ENCODE results near the gene GNB5.
"Not testable (repeated sequence)": the region's sequence is repeated elsewhere in the genome, so short reads cannot be mapped to it uniquely, and the experiment has no call there.

The GNB5 gene

DNA sequence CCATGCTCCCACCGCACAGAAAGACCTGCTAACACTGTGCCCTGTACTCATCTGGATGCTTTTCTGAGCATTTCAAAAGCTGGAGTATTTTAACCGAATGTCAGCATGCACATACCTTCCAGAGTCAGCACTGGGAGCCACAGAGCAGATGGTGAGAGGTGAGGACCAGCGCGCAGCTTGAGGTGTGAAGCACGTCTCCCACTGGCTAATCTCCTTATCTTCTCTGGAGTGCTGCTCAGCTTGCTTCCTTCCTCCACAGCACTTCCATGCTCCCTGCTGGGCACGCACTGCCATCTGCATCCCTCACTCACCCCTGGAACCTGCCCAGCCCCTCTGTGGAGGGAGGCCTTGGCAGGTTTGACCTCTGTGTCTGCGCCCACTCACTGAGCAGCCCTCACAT, at the start of gene GNB5:
TSS of gene GNB5 (minus strand) at position 186 of the 400 bp plus-strand sequence. CDS start 6,716 bp downstream, outside the sequence.
- no peak for ATAC-seq

DNA sequence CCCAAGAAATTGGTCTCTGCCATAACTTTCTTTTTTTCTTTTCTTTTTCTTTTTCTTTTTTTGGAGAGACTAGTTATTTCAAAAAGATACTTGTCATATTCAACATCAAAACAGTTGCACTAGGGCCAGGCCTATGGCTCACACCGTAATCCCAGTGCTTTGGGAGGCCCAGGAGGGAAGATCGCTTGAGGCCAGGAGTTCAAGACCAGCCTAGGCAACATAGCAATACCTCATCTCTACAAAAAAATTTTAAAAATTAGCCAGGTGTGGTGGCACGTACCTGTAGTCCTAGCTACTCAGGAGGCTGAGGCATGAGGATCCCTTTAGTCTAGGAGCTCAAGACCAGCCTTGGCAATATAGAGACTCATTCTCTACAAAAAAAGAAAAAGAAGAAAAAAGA, 49.0 kb upstream of the GNB5 start:
- no peak for ATAC-seq

DNA sequence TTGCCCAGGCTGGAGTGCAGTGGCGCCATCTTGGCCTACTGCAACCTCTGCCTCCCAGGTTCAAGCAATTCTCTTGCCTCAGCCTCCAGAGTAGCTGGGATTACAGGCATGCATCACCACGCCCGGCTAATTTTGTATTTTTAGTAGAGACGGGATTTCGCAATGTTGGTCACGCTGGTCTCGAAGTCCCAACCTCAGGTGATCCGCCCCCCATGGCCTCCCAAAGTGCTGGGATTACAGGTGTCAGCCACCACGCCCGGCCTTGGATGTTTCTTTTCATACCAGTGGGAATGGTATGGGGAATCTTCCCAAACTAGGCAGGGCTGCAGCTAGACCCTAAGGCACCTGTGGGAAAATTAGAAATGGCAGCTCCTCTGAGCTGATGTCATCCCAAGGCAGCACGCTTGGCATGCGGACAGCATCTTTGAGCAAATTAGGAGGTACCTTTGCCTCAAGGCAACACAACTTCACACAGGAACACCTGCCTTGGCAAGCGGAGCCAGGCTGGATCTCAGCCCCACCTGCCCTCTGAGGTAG, 47.9 kb upstream of the GNB5 start:
- not testable (repeated sequence) for ATAC-seq

DNA sequence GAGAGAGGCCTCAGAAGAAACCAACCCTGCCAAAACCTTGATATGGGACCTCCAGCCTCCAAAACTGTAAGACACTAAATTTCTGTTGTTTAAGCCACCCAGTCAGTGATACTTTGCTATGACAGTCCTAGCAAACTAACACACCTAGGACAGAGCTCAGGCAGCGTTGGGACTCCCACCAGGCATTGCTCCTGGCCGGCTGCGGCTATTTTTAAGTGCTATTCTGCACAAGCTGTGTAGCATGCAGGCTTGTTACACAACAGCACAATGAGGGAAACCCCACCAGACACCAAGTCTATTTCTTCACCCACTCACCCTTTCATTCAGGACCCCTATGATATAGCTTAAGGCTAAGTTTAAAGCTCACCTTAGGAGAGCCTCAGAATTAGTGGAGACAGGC, 47.0 kb upstream of the GNB5 start:
- no peak for ATAC-seq

DNA sequence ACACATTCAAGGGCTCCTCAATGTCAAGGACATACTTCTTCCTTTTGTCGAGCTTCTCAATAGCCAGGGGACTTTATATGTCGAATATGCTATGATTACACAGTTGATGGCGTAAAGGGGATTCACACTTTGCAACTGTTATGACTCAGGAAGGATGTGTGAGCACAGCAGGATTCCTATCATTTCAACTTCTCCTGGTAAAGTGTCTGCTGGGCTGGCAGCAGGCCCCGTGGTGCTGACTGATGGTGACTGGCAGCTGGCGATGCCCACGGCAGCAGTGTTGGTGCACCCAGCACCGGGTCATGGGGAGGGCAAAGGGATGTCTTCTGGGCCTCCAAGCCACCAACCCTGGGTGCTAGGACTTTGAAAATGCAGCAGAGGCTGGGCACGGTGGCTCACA, 44.8 kb upstream of the GNB5 start:
- ATAC-seq, result peak in 1 of 2 donors; percentile 29

DNA sequence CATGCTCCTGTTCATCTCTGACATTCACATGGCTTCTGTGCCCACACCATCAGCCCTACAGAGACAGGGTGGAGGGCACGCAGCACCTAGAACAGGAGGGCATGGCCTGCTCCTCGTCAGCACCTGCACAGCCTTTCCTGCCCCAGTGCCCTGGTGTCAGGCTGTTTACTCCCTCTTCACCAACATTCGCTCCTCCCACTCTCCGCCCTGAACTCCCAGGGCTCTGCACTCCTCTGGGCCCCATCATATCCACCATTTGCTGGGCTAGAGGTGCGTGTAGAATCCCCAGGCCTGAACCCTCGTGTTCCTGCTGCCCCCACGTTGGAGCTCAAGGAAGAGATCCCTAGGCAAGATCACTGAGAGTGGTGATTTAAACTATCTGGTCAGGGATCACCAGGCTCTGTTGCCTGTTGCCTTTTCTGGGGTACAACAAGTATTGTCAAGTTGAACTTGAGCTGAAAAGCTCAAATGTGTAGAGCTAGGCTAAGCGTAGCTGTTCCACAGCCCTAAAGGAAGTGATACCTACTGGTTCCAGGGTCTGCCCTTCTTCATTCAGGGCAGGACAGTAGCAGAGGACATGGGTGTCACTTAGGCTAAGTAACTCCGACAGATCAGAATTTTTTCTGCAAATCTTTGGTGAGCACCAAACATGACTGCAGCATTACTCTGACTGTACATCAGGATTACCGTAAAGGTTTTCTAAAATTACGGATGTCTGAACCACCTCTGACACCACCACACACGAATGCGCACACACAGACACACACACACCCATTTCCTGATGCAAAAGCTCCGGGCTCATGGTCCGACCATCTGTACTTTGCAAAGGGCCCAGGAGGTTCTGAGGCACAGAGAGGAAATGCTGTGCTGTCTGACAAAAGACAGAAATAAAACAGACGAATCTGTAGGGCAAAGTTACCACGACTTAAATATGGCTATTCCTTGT, 43.7 kb upstream of the GNB5 start:
- peak; percentile 69 to 71 for ATAC-seq

DNA sequence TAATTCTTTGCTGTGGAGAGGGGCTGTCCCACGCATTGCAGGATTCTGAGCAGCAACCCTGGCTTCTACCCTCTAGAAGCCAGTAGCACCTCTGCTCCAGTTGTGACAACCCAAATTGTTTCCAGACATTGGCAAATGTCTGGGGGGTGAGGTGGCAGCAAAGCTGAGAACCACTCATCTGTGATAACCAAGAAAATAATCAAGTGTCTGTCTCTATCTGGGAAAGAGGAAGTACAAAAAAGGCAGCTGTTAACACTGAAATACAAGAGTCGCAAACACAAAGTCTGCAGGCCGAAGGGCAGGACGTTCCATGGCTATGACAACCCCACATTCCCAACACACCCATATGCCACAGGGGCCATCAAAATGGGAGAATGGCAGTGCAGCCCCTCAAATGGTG, 42.2 kb upstream of the GNB5 start:
- ATAC-seq, result peak; percentile 21 to 24

DNA sequence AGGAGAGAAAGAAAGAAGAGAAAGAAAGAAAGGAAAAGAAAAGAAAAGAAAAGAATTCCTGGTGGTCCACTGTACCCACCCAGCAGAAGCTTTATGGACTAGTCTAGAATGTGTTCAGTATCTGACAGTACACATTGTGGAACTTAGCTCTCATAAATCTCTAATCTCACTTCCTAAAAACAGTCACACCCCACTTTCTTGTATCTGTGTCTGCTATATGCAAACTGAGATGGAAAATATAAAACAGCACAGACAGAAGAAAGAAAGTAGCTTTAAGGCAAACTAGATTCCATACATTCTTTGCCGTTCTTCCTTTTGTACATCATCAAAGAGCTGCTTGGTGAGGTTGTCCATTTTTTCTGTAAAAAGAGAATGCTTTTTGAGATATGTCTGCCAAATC, 41.1 kb upstream of the GNB5 start:
- ATAC-seq, result peak; percentile 19 to 34

DNA sequence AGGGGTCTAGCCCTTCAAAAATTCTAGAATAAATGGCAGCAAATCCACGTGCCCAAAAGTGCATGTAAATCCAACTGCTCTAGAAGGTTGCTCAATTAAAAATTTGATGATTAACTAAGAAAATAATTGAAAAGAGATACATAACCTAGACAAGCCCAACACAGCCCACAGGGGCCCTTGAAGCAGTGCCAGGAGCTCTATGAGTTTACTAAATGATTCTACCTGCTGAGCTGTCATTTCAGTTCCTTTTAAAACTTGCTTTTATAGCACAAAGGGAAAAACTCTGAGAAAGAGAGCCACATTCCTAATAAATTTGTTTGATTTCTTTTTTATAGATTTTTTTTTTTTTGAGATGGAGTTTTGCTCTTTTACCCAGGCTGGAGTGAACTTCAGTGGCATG, 38.9 kb upstream of the GNB5 start:
- no peak for ATAC-seq

DNA sequence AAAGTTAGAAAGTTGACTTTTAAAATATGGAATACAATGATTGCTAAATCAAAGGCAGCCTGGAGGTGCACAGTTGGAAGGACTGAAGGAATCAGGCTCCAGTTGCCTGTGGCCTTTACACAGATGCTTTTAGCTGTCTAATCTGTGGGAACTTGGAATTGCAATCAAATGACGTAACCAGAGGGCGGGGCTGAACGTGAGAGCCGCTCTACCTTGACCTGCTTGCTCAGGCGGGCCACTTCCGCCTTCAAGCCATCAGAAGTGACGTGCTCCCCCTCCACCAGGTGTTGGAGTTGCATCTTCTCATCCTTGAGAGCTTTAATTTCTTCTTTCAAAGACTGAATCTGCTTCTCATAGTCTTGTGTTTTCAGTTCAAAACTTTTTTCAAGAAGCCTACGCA, 37.7 kb upstream of the GNB5 start:
- no peak for ATAC-seq

DNA sequence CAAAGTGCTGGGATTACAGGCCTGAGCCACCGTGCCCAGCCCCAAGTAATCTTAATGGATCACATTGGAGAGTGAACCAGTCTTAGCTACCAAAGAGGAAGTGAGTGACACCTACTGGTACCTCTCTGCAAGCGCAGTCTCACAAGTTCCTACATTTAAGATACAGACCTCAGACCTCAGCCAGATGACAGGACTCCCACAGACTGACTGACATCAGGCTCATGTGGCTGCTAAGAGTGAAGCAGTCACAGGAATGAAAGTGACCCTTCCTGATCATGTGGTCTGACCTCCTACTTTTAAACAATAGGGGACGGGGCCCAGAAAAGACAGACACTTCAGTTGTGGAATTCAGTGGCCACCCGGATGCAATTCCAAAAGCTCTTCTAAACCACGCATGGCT, 36.3 kb upstream of the GNB5 start:
- peak; percentile 92 to 94 for ATAC-seq

DNA sequence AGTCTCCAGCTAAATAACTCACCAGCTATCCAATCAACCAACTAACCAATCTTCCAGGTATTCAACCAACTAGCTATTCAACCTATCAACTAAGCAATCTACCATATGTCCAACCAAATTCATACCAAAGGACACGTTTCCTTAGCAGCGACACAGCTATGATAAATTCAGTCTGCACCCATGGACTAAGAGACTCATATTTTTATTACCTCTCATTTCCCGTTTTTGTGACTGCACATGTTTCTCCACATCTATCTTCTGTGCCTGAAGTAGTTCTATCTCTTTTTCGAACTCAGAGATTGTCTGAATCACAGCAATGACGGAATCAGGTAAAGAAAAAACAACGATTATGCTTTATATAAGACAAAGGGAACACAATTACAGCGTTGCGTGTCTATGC, 34.0 kb upstream of the GNB5 start:
- no peak for ATAC-seq

DNA sequence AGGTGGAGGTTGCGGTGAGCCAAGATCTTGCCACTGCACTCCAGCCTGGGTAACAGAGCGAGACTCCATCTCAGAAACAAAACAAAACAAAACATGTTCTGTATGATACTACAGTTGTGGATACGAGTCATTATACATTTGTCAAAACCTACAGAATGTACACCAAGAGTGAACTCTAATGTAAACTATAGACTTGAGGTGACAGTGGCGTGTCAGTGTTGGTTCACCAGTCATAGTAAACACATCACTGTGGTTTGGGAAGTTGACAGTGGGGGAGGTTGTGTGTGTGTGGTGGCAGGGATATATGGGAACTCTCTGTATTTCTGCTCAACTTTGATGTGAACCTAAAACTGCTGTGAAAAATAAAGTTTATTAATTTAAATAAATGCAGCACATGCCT, 33.0 kb upstream of the GNB5 start:
- peak in 1 of 2 donors; percentile 4 for ATAC-seq

DNA sequence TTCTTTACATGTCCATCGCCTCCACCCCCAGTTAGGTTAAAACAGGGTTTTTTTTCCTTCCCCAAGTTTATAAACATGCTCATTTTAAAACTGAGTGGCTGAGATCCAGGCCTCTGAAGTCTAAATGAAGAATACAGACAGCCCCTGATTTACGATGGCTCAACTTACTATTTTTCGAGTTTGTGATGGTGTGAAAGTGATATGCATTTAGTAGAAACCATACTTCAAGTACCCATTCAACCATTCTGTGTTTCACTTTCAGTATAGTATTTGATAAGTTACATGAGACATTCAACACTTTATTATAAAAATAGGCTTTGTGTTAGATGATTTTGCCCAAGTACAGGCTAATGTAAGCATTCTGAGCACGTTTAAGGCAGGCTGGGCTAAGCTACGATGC, 30.5 kb upstream of the GNB5 start:
- ATAC-seq, result peak; percentile 80 to 83

DNA sequence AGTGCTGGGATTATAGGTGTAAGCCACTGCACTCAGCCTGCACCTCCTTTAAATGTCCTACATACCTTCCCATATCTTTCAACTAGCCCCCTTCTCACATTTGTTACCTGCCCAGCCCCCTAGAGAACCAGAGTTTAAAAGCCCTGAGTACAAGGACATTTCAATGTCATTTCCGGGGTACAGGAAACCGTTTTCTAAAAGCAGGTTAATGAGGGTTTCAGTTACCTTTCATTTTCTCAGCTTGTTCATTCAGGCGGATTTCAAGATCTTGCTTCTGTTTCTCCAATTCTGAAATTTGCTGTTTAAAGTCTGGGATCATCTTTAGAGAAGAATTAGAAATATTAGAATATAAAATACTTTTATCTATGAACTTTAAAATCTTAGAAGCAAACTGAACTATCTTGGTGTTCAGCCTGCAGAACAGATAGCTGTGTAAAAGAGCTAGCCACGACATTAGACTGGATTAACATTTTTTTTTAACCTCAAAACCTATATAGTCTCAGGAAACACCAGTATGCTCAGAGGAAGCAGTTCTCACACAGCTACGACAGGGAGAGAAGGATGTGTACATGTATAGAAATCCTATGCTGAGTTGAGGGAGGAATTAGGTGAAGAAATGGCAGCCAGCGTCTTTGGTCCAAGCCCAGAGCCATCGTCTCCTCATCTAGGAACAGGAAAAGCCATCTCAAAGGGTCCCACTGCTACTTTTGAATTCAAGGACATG, 29.9 kb upstream of the GNB5 start:
- ATAC-seq, result peak; percentile 7 to 32

DNA sequence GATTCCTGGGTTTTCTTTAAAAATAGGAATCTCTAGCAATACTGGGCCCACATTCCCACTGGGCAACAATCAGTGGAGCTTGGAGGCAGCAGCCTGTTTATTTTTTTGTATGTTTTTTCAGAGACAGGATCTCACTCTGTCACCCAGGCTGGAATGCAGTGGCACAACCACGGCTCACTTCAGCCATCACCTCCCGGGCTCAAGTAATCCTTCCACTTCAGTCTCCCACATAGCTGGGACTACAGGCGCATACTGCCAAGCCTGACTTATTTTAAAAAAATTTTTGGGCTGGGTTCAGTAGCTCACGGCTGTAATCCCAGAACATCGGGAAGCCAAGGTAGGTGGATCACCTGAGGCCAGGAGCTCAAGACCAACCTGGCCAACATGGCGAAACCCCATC, 29.1 kb upstream of the GNB5 start:
- no peak for ATAC-seq

DNA sequence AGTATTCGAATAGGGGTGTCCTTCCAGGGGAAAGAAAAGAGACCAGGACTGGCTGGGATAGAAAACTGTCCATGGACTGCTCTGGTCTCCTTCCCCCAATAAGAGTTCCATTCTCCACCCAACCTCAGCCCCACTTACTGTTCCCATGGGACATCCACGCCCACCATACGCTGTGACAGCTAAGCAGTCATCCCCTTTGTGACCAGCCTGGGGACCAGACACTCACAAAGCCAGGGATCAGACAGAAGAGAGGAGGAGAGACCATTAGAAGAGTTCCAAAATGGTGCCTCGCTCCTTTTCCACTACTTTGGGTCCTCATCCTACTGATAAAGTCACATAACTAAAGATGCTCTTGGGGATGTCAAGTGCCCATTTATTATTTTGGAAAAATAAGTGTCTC, 27.6 kb upstream of the GNB5 start:
- no peak for ATAC-seq

DNA sequence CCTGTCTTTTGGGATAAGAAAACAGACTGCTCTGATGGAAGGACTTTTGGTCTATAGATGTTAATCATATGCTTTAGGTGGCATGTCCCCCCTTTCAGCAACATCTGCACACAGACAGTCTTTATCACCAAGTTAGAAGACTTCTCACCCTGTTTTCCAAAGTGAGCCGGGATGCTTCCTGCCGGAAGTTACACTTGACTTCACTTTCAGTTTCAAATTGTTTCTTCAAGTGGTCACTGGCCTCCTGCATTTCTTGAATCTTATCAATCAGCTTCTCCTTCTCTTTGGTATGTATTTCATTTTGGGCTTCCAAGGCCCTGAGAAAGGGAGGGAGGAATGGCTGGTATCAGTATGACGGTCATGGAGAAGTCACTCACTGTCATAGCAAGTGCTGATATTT, 27.2 kb upstream of the GNB5 start:
- ATAC-seq, result no peak

DNA sequence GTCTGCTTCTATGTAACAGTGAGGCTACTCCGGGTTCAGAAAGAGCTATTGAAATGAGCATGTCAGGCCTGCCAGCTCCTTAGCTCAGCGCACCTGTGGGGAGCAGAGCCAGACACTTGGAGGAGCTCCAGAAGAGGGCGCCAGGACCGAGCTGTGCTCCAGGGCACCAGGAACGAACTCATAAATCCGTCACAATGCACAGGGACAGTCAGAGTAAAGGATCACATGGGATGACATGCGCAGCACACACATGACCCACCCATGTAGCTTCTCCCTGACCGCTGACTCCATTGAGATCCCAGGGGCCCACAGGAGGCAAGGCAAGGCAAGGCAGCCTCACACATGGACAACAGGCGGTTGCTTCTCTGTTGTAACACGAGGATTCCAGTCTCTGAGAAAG, 26.0 kb upstream of the GNB5 start:
- no peak for ATAC-seq

DNA sequence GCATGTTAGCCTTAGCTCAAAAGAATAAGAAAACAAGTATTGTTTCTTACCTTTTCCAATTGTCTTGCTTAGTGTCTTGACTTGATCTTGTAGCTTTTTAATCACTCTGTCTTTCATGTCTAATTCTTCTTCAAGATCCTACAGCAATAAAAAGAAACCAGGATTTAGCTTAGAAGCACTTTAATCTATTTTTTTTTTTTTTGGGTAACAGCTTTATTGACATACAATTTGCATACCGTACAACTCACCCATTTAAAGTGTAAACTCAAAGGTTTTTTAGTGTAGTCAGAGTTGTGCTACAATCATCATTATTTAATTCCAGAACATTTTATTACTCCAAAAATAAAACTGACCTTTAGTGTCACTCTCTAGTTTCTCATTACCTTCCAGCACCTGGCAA, 23.4 kb upstream of the GNB5 start:
- no peak for ATAC-seq

DNA sequence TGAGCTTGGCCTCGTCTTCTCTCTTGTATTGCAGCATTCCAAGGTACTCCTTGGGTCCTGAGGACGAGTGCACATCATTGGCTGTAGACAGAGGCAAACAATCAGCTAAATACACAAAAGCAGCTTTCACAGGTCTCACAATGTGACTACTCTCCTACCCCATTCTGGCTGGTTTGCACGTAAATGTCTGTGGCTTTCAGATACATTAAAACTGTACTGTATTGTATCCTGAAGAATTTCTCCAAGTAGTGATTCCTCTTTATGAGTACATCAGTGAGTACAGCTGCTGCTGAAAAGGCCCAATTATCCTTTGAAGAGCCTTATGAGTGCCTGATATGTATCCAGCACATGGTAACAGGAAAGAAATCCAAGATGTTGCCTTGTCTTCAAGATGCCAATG, 22.0 kb upstream of the GNB5 start:
- no peak for ATAC-seq

DNA sequence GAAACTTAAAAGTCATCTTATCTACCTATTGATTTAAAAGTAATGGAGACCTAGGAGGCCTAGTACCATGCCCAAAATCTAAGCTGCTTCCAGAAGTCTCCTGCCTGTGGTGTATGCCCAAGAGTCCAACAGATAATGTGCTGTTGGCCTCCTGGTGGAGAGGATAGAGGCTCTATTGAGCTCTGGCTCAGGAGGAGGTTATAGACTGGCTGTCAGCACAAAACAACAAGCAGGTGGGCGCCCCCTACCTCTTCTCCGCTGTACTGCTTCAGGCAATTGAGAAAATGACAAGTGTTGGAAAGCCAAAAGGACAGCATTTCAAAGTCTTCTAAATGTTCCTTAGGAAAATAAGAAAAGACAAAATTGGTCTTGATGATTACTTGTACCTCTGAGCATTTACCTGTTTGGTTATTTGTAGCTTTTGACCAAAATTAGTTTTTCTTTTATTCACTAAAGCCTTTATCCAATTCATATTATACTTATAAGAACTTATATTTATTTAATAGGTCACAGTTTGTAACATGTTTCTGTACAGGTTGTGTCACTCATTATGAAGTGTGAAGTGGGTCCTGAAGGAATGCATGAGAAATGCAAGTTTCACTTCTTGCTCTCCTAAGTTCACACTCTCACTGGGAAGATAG, 17.2 kb upstream of the GNB5 start:
- ATAC-seq, result peak; percentile 79 to 84

DNA sequence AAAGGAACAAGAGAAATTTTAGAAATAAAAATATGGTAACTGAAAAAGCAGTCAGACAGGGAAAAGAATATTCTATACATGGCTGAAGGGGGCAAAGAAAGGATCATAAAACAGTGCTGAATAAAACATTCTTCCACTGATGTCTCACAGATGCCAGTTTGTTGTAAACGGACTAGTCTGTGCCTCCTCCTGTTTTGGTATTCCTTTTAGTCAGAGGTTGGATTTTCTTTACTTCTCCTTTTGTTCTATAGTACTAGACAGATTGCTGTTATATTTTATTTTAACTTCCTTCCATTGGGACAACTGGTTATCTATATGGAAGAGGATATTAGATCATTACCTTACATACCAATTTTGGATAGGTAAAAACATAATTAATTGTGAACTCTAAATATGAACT, 16.0 kb upstream of the GNB5 start:
- ATAC-seq, result no peak
